ENCODE results near the gene U2AF1L4. TPM values are rescaled to one million over a fixed set of nuclear protein-coding genes. Genes with fewer than 3 reads are reported as not detected.

U2AF1L4 gene
- total RNA-seq, 1 experiment from 2014 or later: 14.3 TPM

- intact Hi-C loops (cut with micrococcal nuclease; ENCODE audit: unreplicated experiment): no loop called here
- Histone ChIP-seq H3K9me2 (ENCODE audit: insufficient read depth) (no peaks in the 10 kb centered on the region), H4K20me1 (ENCODE audit: insufficient read depth) (no peaks in the 10 kb centered on the region; the same call in 1 of the 2 replicates), H3F3A (ENCODE audit: insufficient read depth, low read depth) (peaks cover 17% of the 10 kb centered on the region; the same call in 1 of the 2 replicates), H3K4me2 (no peak overlapping the region), H3K4me3 (no peak overlapping the region), H3K9me3 (ENCODE audit: insufficient read depth, low read depth) (no peaks in the 10 kb centered on the region), H3K36me3 (ENCODE audit: low read depth) (no peaks in the 10 kb centered on the region), H3K27me3 (ENCODE audit: insufficient read depth, low read depth) (no peaks in the 10 kb centered on the region), H3K27ac (no peak overlapping the region), H2AFZ (no peak overlapping the region), H3K4me1 (replicated peaks; ENCODE audit: insufficient read depth) (no peaks in the 10 kb centered on the region), H3K79me2 (ENCODE audit: low read depth) (no peaks in the 10 kb centered on the region)
- ChIA-PET CTCF (no interaction called here), POLR2A (ENCODE audit: unreplicated experiment) (no interaction called here)
- TF ChIP-seq CTCF (conservative IDR thresholded peaks at IDR 0.05) (no peak), EZH2 (IDR thresholded peaks at IDR 0.05; ENCODE audit: low read depth) (no peak)
- no TSS peak for BruUV-seq (replicated peaks)
- no peak for DNase-seq
Observed at GRCh38 chr19:35768082-35768421, 22.8 kb upstream of the U2AF1L4 start.

- BruUV-seq (replicated peaks): no TSS peak
Observed at GRCh38 chr19:35767288-35768081, 22.3 kb upstream of the U2AF1L4 start.

GRCh38 chr19:35766571-35767104 lies 21.4 kb upstream of the U2AF1L4 start:
- H3K4me2 ChIP-seq: no peak overlapping the region
- no peaks in the 10 kb centered on the region for H3K4me1 ChIP-seq (replicated peaks; ENCODE audit: insufficient read depth)
- no peaks in the 10 kb centered on the region for H3K9me3 ChIP-seq (ENCODE audit: insufficient read depth, low read depth)
- no peaks in the 10 kb centered on the region for H3K9me2 ChIP-seq (ENCODE audit: insufficient read depth)
- ChIA-PET CTCF (no interaction called here), POLR2A (ENCODE audit: unreplicated experiment) (no interaction called here)
- H3F3A ChIP-seq (ENCODE audit: insufficient read depth, low read depth): peaks cover 11% of the 10 kb centered on the region; the same call in 1 of the 2 replicates
- BruUV-seq (replicated peaks): no TSS peak
- no peak for DNase-seq
- TF ChIP-seq EZH2 (IDR thresholded peaks at IDR 0.05; ENCODE audit: low read depth): no peak
- no peak for TF ChIP-seq CTCF (conservative IDR thresholded peaks at IDR 0.05)
- no peak overlapping the region for H3K4me3 ChIP-seq
- H3K79me2 ChIP-seq (ENCODE audit: low read depth): no peaks in the 10 kb centered on the region
- intact Hi-C loops (cut with micrococcal nuclease; ENCODE audit: unreplicated experiment): no loop called here
- H3K27ac ChIP-seq: no peak overlapping the region
- H4K20me1 ChIP-seq (ENCODE audit: insufficient read depth): no peaks in the 10 kb centered on the region; the same call in 1 of the 2 replicates
- no peak overlapping the region for H2AFZ ChIP-seq
- no peaks in the 10 kb centered on the region for H3K36me3 ChIP-seq (ENCODE audit: low read depth)
- no peaks in the 10 kb centered on the region for H3K27me3 ChIP-seq (ENCODE audit: insufficient read depth, low read depth)

More at GRCh38 chr19:35767288-35768081, 22.3 kb upstream of the U2AF1L4 start:
- no peak for TF ChIP-seq EZH2 (IDR thresholded peaks at IDR 0.05; ENCODE audit: low read depth)
- TF ChIP-seq CTCF (conservative IDR thresholded peaks at IDR 0.05): no peak
- H4K20me1 ChIP-seq (ENCODE audit: insufficient read depth): no peaks in the 10 kb centered on the region; the same call in 1 of the 2 replicates
- H3K4me3 ChIP-seq: no peak overlapping the region
- H3K27ac ChIP-seq: no peak overlapping the region
- H3K9me2 ChIP-seq (ENCODE audit: insufficient read depth): no peaks in the 10 kb centered on the region
- intact Hi-C loops (cut with micrococcal nuclease; ENCODE audit: unreplicated experiment): no loop called here
- no peaks in the 10 kb centered on the region for H3K36me3 ChIP-seq (ENCODE audit: low read depth)
- no peak overlapping the region for H2AFZ ChIP-seq
- ChIA-PET CTCF (no interaction called here), POLR2A (ENCODE audit: unreplicated experiment) (interaction anchor here (0.5 kb wide), 1 partner anchor 119 kb away, joined by 7 read pairs; the partner anchor contains the start of gene COX6B1)
- no peak for DNase-seq
- H3K79me2 ChIP-seq (ENCODE audit: low read depth): no peaks in the 10 kb centered on the region
- no peak overlapping the region for H3K4me2 ChIP-seq
- H3K4me1 ChIP-seq (replicated peaks; ENCODE audit: insufficient read depth): no peaks in the 10 kb centered on the region
- peaks cover 16% of the 10 kb centered on the region; the same call in 1 of the 2 replicates for H3F3A ChIP-seq (ENCODE audit: insufficient read depth, low read depth)
- no peaks in the 10 kb centered on the region for H3K9me3 ChIP-seq (ENCODE audit: insufficient read depth, low read depth)
- no peaks in the 10 kb centered on the region for H3K27me3 ChIP-seq (ENCODE audit: insufficient read depth, low read depth)
